GM21619 (cell line): ENCODE measurements around the gene CPLANE1.

Experiments
- ATAC-seq: cut with Tn5 transposase; IDR thresholded peaks from one replicate; pipeline ENCODE4 v1.9.1; 2021; ENCODE audit not compliant: unreplicated experiment

The CPLANE1 gene

GRCh38 chr5:37071487-37071886 is 177.7 kb downstream of the CPLANE1 start:
- no peak for ATAC-seq

GRCh38 chr5:37064442-37064841 is 184.7 kb downstream of the CPLANE1 start:
- ATAC-seq: no peak

- no peak for ATAC-seq
Observed at GRCh38 chr5:37063739-37064138, 185.4 kb downstream of the CPLANE1 start.

GRCh38 chr5:37060030-37060429 is 189.1 kb downstream of the CPLANE1 start:
- ATAC-seq: no peak

- ATAC-seq: no peak
Observed at GRCh38 chr5:37056762-37057161, 192.4 kb downstream of the CPLANE1 start.
